SK-N-MC (cell line): Measurements from ENCODE around the gene KRTAP2-2.
"Not testable (repeated sequence)": the region's sequence is repeated elsewhere in the genome, so short reads cannot be mapped to it uniquely, and the experiment has no call there.

Source experiments
- EZH2 ChIP-seq: fragments of 200-600 bp; sonication (generic); IDR thresholded peaks from one replicate; pipeline ENCODE4 v1.6.1; 2017; ENCODE audit warnings: antibody characterized with exemption
- POLR2AphosphoS5 ChIP-seq: IDR thresholded peaks from 2 replicates; pipeline ENCODE4 v1.6.1; 2012; ENCODE audit warnings: mild to moderate bottlenecking, low read depth, low read length, borderline replicate concordance

GRCh38 chr17:41055130-41055529 lies at the start of gene KRTAP2-2:
- TF ChIP-seq EZH2, POLR2AphosphoS5: not testable (repeated sequence)
